ENCODE results near the gene NPLOC4. TPM values are rescaled to one million over a fixed set of nuclear protein-coding genes. Genes with fewer than 3 reads are reported as not detected.

NPLOC4 gene
- polyA plus RNA-seq, 4 donors = 33.0 to 45.0 (median 34.1) TPM

- Histone ChIP-seq H3K4me1 (ENCODE audit: control insufficient read depth in 3 of 3, insufficient read depth in 2 of 3, low read depth in 1 of 3, low read length in 2 of 3) (peaks cover 0 to 19% (median 2%) of the 10 kb centered on the region in 3 donors), H3K9me3 (ENCODE audit: control insufficient read depth in 2 of 2, insufficient read depth in 1 of 2, low read depth in 1 of 2, low read length in 1 of 2) (peaks cover 0 to 7% of the 10 kb centered on the region in 2 donors), H3K27me3 (ENCODE audit: control insufficient read depth in 3 of 3, insufficient read depth in 3 of 3, low read length in 3 of 3) (no peaks in the 10 kb centered on the region), H3K36me3 (ENCODE audit: control insufficient read depth in 3 of 3, insufficient read depth in 2 of 3, low read depth in 1 of 3, low read length in 3 of 3) (peaks cover 13 to 49% (median 15%) of the 10 kb centered on the region in 3 donors), H3K27ac (ENCODE audit: low read depth in 1 of 3, low read length in 2 of 3) (peak overlapping the region; percentile 91 to 97 (median 93)), H3K4me3 (ENCODE audit: low read depth in 1 of 3, low read length in 3 of 3) (peak overlapping the region; percentile 89 to 100 (median 97))
- whole genome bisulfite sequencing, 3 donors = 1 to 3% (median 2%) methylated on average over 9 of the region's 9 CpGs
- DNase-seq (peak in 1 of 2 donors; percentile 43), FAIRE-seq (no peak)
Observed at GRCh38 chr17:81511554-81511803, 125.4 kb downstream of the NPLOC4 start.

- no peak for FAIRE-seq
- H3K4me1 ChIP-seq (ENCODE audit: control insufficient read depth in 3 of 3, insufficient read depth in 2 of 3, low read depth in 1 of 3, low read length in 2 of 3) = peaks cover 0 to 15% (median 2%) of the 10 kb centered on the region in 3 donors
- peak overlapping the region; percentile 89 to 100 (median 97) for H3K4me3 ChIP-seq (ENCODE audit: low read depth in 1 of 3, low read length in 3 of 3)
- DNase-seq = no peak
- no peaks in the 10 kb centered on the region for H3K27me3 ChIP-seq (ENCODE audit: control insufficient read depth in 3 of 3, insufficient read depth in 3 of 3, low read length in 3 of 3)
- peaks cover 13 to 46% (median 15%) of the 10 kb centered on the region in 3 donors for H3K36me3 ChIP-seq (ENCODE audit: control insufficient read depth in 3 of 3, insufficient read depth in 2 of 3, low read depth in 1 of 3, low read length in 3 of 3)
- peak overlapping the region; percentile 91 to 97 (median 93) for H3K27ac ChIP-seq (ENCODE audit: low read depth in 1 of 3, low read length in 2 of 3)
- H3K9me3 ChIP-seq (ENCODE audit: control insufficient read depth in 2 of 2, insufficient read depth in 1 of 2, low read depth in 1 of 2, low read length in 1 of 2) = peaks cover 0 to 7% of the 10 kb centered on the region in 2 donors
- WGBS, 3 donors = 0 to 2% (median 1%) methylated on average over 48 of the region's 48 CpGs
Observed at GRCh38 chr17:81510785-81511553, 125.9 kb downstream of the NPLOC4 start.

- DNase-seq = no peak
- WGBS, 3 donors = 1 to 4% (median 2%) methylated on average over 22 of the region's 22 CpGs
- H3K4me1 ChIP-seq (ENCODE audit: control insufficient read depth in 3 of 3, insufficient read depth in 2 of 3, low read depth in 1 of 3, low read length in 2 of 3) = peaks cover 0 to 9% (median 2%) of the 10 kb centered on the region in 3 donors
- peak overlapping the region; percentile 91 to 97 (median 93) for H3K27ac ChIP-seq (ENCODE audit: low read depth in 1 of 3, low read length in 2 of 3)
- no peaks in the 10 kb centered on the region for H3K27me3 ChIP-seq (ENCODE audit: control insufficient read depth in 3 of 3, insufficient read depth in 3 of 3, low read length in 3 of 3)
- peaks cover 0 to 7% of the 10 kb centered on the region in 2 donors for H3K9me3 ChIP-seq (ENCODE audit: control insufficient read depth in 2 of 2, insufficient read depth in 1 of 2, low read depth in 1 of 2, low read length in 1 of 2)
- peak overlapping the region; percentile 89 to 100 (median 97) for H3K4me3 ChIP-seq (ENCODE audit: low read depth in 1 of 3, low read length in 3 of 3)
- H3K36me3 ChIP-seq (ENCODE audit: control insufficient read depth in 3 of 3, insufficient read depth in 2 of 3, low read depth in 1 of 3, low read length in 3 of 3) = peaks cover 13 to 40% (median 15%) of the 10 kb centered on the region in 3 donors
- no peak for FAIRE-seq
Observed at GRCh38 chr17:81509972-81510784, 126.7 kb downstream of the NPLOC4 start.

- Histone ChIP-seq H3K27ac (ENCODE audit: low read depth in 1 of 3, low read length in 2 of 3) (peak overlapping the region; percentile 72 to 93 (median 78)), H3K4me1 (ENCODE audit: control insufficient read depth in 3 of 3, insufficient read depth in 2 of 3, low read depth in 1 of 3, low read length in 2 of 3) (peaks cover 0 to 9% (median 2%) of the 10 kb centered on the region in 3 donors), H3K36me3 (ENCODE audit: control insufficient read depth in 3 of 3, insufficient read depth in 2 of 3, low read depth in 1 of 3, low read length in 3 of 3) (peaks cover 13 to 40% (median 15%) of the 10 kb centered on the region in 3 donors), H3K9me3 (ENCODE audit: control insufficient read depth in 2 of 2, insufficient read depth in 1 of 2, low read depth in 1 of 2, low read length in 1 of 2) (peaks cover 0 to 7% of the 10 kb centered on the region in 2 donors), H3K27me3 (ENCODE audit: control insufficient read depth in 3 of 3, insufficient read depth in 3 of 3, low read length in 3 of 3) (no peaks in the 10 kb centered on the region), H3K4me3 (ENCODE audit: low read depth in 1 of 3, low read length in 3 of 3) (peak overlapping the region; percentile 89 to 100 (median 97))
- FAIRE-seq (no peak), DNase-seq (peak; percentile 56 to 84)
- WGBS, 3 donors = 3 to 14% (median 5%) methylated on average over 12 of the region's 12 CpGs
Observed at GRCh38 chr17:81509207-81509971, 127.5 kb downstream of the NPLOC4 start.

GRCh38 chr17:81508639-81509206, 128.2 kb downstream of the NPLOC4 start:
- Histone ChIP-seq H3K4me1 (ENCODE audit: control insufficient read depth in 3 of 3, insufficient read depth in 2 of 3, low read depth in 1 of 3, low read length in 2 of 3) (peaks cover 0 to 9% (median 2%) of the 10 kb centered on the region in 3 donors), H3K27me3 (ENCODE audit: control insufficient read depth in 3 of 3, insufficient read depth in 3 of 3, low read length in 3 of 3) (no peaks in the 10 kb centered on the region), H3K9me3 (ENCODE audit: control insufficient read depth in 2 of 2, insufficient read depth in 1 of 2, low read depth in 1 of 2, low read length in 1 of 2) (peaks cover 0 to 7% of the 10 kb centered on the region in 2 donors), H3K36me3 (ENCODE audit: control insufficient read depth in 3 of 3, insufficient read depth in 2 of 3, low read depth in 1 of 3, low read length in 3 of 3) (peaks cover 13 to 40% (median 15%) of the 10 kb centered on the region in 3 donors), H3K4me3 (ENCODE audit: low read depth in 1 of 3, low read length in 3 of 3) (peak overlapping the region in 2 of 3 donors; percentile 89 to 100), H3K27ac (ENCODE audit: low read depth in 1 of 3, low read length in 2 of 3) (peak overlapping the region; percentile 72 to 93 (median 78))
- FAIRE-seq (no peak), DNase-seq (peak; percentile 37 to 49)
- 44 to 59% (median 49%) methylated on average over 10 of the region's 10 CpGs for WGBS, 3 donors

Other genes with a start within 250 kb of the NPLOC4 start
- gene BAHCC1, start 241.7 kb downstream of the NPLOC4 start, polyA plus RNA-seq = 10 to 100 TPM in 2 of 4 donors, 1 to 10 TPM in 2; 2.2 to 26.9 (median 9.8) TPM
- 1,000 to 10,000 TPM; 1,318 to 3,459 (median 1,787) TPM for gene ACTG1, start 124.3 kb downstream of the NPLOC4 start, polyA plus RNA-seq
- 1 to 10 TPM in 2 of 4 donors, not detected in 2; 1.2 to 1.3 TPM for gene FSCN2, start 108.7 kb downstream of the NPLOC4 start, polyA plus RNA-seq
- gene FAAP100, start 84.8 kb downstream of the NPLOC4 start, polyA plus RNA-seq = 10 to 100 TPM; 23.7 to 30.2 (median 26.9) TPM
- gene TSPAN10, start 84 bp upstream of the NPLOC4 start, polyA plus RNA-seq = 1 to 10 TPM in 1 of 4 donors, under 1 TPM in 1, not detected in 2; 0.40 to 1.1 TPM
- 1 to 10 TPM in 3 of 4 donors, not detected in 1; 1.4 to 7.8 (median 2.8) TPM for gene PDE6G, start 19.4 kb upstream of the NPLOC4 start, polyA plus RNA-seq
- 10 to 100 TPM; 22.1 to 76.0 (median 65.2) TPM for gene OXLD1, start 29.5 kb upstream of the NPLOC4 start, polyA plus RNA-seq
- gene CCDC137, start 29.6 kb upstream of the NPLOC4 start, polyA plus RNA-seq = 10 to 100 TPM; 18.1 to 89.2 (median 21.7) TPM
- 10 to 100 TPM; 34.1 to 76.9 (median 51.4) TPM for gene ARL16, start 46.7 kb upstream of the NPLOC4 start, polyA plus RNA-seq
- gene HGS, start 46.9 kb upstream of the NPLOC4 start, polyA plus RNA-seq = 100 to 1,000 TPM in 2 of 4 donors, 10 to 100 TPM in 2; 78.8 to 284 (median 134) TPM
- 100 to 1,000 TPM in 3 of 4 donors, 10 to 100 TPM in 1; 46.3 to 258 (median 170) TPM for gene MRPL12, start 66.3 kb upstream of the NPLOC4 start, polyA plus RNA-seq
- 10 to 100 TPM; 40.3 to 79.1 (median 57.3) TPM for gene SLC25A10, start 75.2 kb upstream of the NPLOC4 start, polyA plus RNA-seq
- 1 to 10 TPM in 3 of 4 donors, under 1 TPM in 1; 0.27 to 2.2 (median 1.7) TPM for gene GCGR, start 167.0 kb upstream of the NPLOC4 start, polyA plus RNA-seq
- 10 to 100 TPM; 19.5 to 87.6 (median 48.5) TPM for gene MCRIP1, start 196.2 kb upstream of the NPLOC4 start, polyA plus RNA-seq
- gene PPP1R27, start 197.9 kb upstream of the NPLOC4 start, polyA plus RNA-seq = 1 to 10 TPM in 1 of 4 donors, under 1 TPM in 2, not detected in 1; 0.12 to 2.5 (median 0.49) TPM
- gene P4HB, start 223.4 kb upstream of the NPLOC4 start, polyA plus RNA-seq = 1,000 to 10,000 TPM in 3 of 4 donors, 100 to 1,000 TPM in 1; 792 to 1,191 (median 1,005) TPM
- gene ARHGDIA, start 234.2 kb upstream of the NPLOC4 start, polyA plus RNA-seq = 100 to 1,000 TPM; 190 to 411 (median 341) TPM